ENCODE measurements around the gene FIZ1. TPM values are rescaled to one million over a fixed set of nuclear protein-coding genes. Genes with fewer than 3 reads are reported as not detected.

FIZ1 gene
- total RNA-seq, 1 experiment from 2014 or later, result 29.3 TPM

DNA sequence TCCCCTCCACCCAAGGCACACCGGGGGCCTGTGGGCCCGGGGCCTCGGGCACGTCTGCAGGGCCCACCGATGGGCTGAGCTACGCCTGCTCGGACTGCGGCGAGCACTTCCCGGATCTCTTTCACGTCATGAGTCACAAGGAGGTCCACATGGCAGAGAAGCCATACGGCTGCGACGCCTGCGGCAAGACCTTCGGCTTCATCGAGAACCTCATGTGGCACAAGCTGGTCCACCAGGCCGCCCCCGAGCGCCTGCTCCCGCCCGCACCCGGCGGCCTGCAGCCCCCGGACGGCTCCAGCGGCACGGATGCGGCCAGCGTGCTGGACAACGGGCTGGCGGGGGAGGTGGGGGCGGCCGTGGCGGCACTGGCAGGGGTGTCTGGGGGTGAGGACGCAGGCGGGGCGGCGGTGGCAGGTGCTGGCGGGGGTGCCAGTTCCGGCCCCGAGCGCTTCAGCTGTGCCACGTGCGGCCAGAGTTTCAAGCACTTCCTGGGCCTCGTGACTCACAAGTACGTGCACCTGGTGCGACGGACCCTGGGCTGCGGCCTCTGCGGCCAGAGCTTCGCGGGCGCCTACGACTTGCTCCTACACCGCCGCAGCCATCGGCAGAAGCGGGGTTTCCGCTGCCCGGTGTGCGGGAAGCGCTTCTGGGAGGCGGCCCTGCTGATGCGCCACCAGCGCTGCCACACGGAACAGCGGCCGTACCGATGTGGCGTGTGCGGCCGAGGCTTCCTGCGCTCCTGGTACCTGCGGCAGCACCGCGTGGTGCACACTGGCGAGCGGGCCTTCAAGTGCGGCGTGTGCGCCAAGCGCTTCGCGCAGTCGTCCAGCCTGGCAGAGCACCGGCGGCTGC, 16.5 kb upstream of the FIZ1 start:
- H3K27ac ChIP-seq (ENCODE audit: low read depth, low read length, poor library complexity, severe bottlenecking), result no peak overlapping the region
- no peak for DNase-seq (ENCODE audit: low spot score)
- H3K9me3 ChIP-seq (ENCODE audit: low read depth, low read length, poor library complexity, severe bottlenecking), result no peaks in the 10 kb centered on the region
- TF ChIP-seq, protein P1, sequence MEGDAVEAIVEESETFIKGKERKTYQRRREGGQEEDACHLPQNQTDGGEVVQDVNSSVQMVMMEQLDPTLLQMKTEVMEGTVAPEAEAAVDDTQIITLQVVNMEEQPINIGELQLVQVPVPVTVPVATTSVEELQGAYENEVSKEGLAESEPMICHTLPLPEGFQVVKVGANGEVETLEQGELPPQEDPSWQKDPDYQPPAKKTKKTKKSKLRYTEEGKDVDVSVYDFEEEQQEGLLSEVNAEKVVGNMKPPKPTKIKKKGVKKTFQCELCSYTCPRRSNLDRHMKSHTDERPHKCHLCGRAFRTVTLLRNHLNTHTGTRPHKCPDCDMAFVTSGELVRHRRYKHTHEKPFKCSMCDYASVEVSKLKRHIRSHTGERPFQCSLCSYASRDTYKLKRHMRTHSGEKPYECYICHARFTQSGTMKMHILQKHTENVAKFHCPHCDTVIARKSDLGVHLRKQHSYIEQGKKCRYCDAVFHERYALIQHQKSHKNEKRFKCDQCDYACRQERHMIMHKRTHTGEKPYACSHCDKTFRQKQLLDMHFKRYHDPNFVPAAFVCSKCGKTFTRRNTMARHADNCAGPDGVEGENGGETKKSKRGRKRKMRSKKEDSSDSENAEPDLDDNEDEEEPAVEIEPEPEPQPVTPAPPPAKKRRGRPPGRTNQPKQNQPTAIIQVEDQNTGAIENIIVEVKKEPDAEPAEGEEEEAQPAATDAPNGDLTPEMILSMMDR (conservative IDR thresholded peaks at IDR 0.05; ENCODE audit: low read depth, low read length), result no peak
- no peak for TF ChIP-seq EZH2 (IDR thresholded peaks at IDR 0.05; ENCODE audit: borderline replicate concordance, low read depth, low read length, poor library complexity, severe bottlenecking)
- no peaks in the 10 kb centered on the region for H3K27me3 ChIP-seq (replicated peaks; ENCODE audit: insufficient read depth, low read depth, low read length, poor library complexity)
- ChIA-PET CTCF (no interaction called here), POLR2A (ENCODE audit: low non-redundant PET) (no interaction called here)
- no peak overlapping the region for H3K4me3 ChIP-seq (ENCODE audit: low read depth, low read length, poor library complexity, severe bottlenecking)
- H3K36me3 ChIP-seq (ENCODE audit: insufficient read depth, low read length, poor library complexity, severe bottlenecking), result peaks cover 28% of the 10 kb centered on the region
- intact Hi-C loops (cut with micrococcal nuclease; ENCODE audit: unreplicated experiment), result no loop called here
- H3K4me1 ChIP-seq (ENCODE audit: insufficient read depth, low read length, poor library complexity, severe bottlenecking), result no peaks in the 10 kb centered on the region
- no TSS peak for BruUV-seq (replicated peaks)

- no peak for DNase-seq (ENCODE audit: low spot score)
- ChIA-PET CTCF (no interaction called here), POLR2A (ENCODE audit: low non-redundant PET) (no interaction called here)
- Histone ChIP-seq H3K4me1 (ENCODE audit: insufficient read depth, low read length, poor library complexity, severe bottlenecking) (no peaks in the 10 kb centered on the region), H3K9me3 (ENCODE audit: low read depth, low read length, poor library complexity, severe bottlenecking) (no peaks in the 10 kb centered on the region), H3K27ac (ENCODE audit: low read depth, low read length, poor library complexity, severe bottlenecking) (no peak overlapping the region), H3K36me3 (ENCODE audit: insufficient read depth, low read length, poor library complexity, severe bottlenecking) (peaks cover 24% of the 10 kb centered on the region), H3K4me3 (ENCODE audit: low read depth, low read length, poor library complexity, severe bottlenecking) (no peak overlapping the region), H3K27me3 (replicated peaks; ENCODE audit: insufficient read depth, low read depth, low read length, poor library complexity) (no peaks in the 10 kb centered on the region)
- intact Hi-C loops (cut with micrococcal nuclease; ENCODE audit: unreplicated experiment), result no loop called here
- TF ChIP-seq, protein P1 (conservative IDR thresholded peaks at IDR 0.05; ENCODE audit: low read depth, low read length), result no peak
- TF ChIP-seq EZH2 (IDR thresholded peaks at IDR 0.05; ENCODE audit: borderline replicate concordance, low read depth, low read length, poor library complexity, severe bottlenecking), result no peak
- no TSS peak for BruUV-seq (replicated peaks)
Observed at GRCh38 chr19:55614711-55615542, 15.6 kb upstream of the FIZ1 start.

- H3K27ac ChIP-seq (ENCODE audit: low read depth, low read length, poor library complexity, severe bottlenecking), result no peak overlapping the region
- DNase-seq (ENCODE audit: low spot score), result no peak
- H3K36me3 ChIP-seq (ENCODE audit: insufficient read depth, low read length, poor library complexity, severe bottlenecking), result peaks cover 30% of the 10 kb centered on the region
- TF ChIP-seq, protein P1 (conservative IDR thresholded peaks at IDR 0.05; ENCODE audit: low read depth, low read length), result no peak
- no peak for TF ChIP-seq EZH2 (IDR thresholded peaks at IDR 0.05; ENCODE audit: borderline replicate concordance, low read depth, low read length, poor library complexity, severe bottlenecking)
- H3K27me3 ChIP-seq (replicated peaks; ENCODE audit: insufficient read depth, low read depth, low read length, poor library complexity), result no peaks in the 10 kb centered on the region
- H3K4me3 ChIP-seq (ENCODE audit: low read depth, low read length, poor library complexity, severe bottlenecking), result no peak overlapping the region
- intact Hi-C loops (cut with micrococcal nuclease; ENCODE audit: unreplicated experiment), result no loop called here
- no peaks in the 10 kb centered on the region for H3K4me1 ChIP-seq (ENCODE audit: insufficient read depth, low read length, poor library complexity, severe bottlenecking)
- POLR2A ChIA-PET (ENCODE audit: low non-redundant PET), result no interaction called here
- CTCF ChIA-PET, result no interaction called here
- BruUV-seq (replicated peaks), result no TSS peak
- H3K9me3 ChIP-seq (ENCODE audit: low read depth, low read length, poor library complexity, severe bottlenecking), result no peaks in the 10 kb centered on the region
Observed at GRCh38 chr19:55613930-55614710, 14.8 kb upstream of the FIZ1 start.

Measured in A673 (cell line).